Measurements from ENCODE around the gene DYNC1LI1. TPM values are rescaled to one million over a fixed set of nuclear protein-coding genes. Genes with fewer than 3 reads are reported as not detected.

Gene DYNC1LI1
- polyA plus RNA-seq, 1 donor from 2014 or later, result 94.5 TPM

- H3K9me2 ChIP-seq (ENCODE audit: insufficient read depth, low read length), result no peaks in the 10 kb centered on the region
- H3K27ac ChIP-seq (ENCODE audit: low read length), result no peak overlapping the region
- no peaks in the 10 kb centered on the region for H3K36me3 ChIP-seq (ENCODE audit: insufficient read depth, low read length)
- no peaks in the 10 kb centered on the region for H4K20me1 ChIP-seq (ENCODE audit: insufficient read depth)
- no peak overlapping the region for H3K4me3 ChIP-seq (ENCODE audit: low read length)
- H3K9ac ChIP-seq (ENCODE audit: low read length), result no peak overlapping the region
- no peak overlapping the region for H2AFZ ChIP-seq (ENCODE audit: low read depth, low read length)
- no peaks in the 10 kb centered on the region for H3K27me3 ChIP-seq (ENCODE audit: insufficient read depth, low read depth, low read length)
- no peaks in the 10 kb centered on the region for H3F3A ChIP-seq (ENCODE audit: insufficient read depth, low read length, poor library complexity, severe bottlenecking)
- TF ChIP-seq SMC3 (conservative IDR thresholded peaks at IDR 0.05; ENCODE audit: poor library complexity) (no peak), TAF1 (IDR thresholded peaks at IDR 0.05; ENCODE audit: low read depth) (no peak), EZH2 (IDR thresholded peaks at IDR 0.05; ENCODE audit: borderline replicate concordance, insufficient read depth, low read length, poor library complexity, severe bottlenecking) (no peak), REST (IDR thresholded peaks at IDR 0.05; ENCODE audit: borderline replicate concordance) (no peak), POLR2AphosphoS5 (IDR thresholded peaks at IDR 0.05) (no peak), EP300 (conservative IDR thresholded peaks at IDR 0.05; ENCODE audit: poor library complexity, severe bottlenecking) (no peak), MXI1 (conservative IDR thresholded peaks at IDR 0.05; ENCODE audit: poor library complexity, severe bottlenecking) (no peak), RAD21 (conservative IDR thresholded peaks at IDR 0.05) (no peak), CTCF (IDR thresholded peaks at IDR 0.05; ENCODE audit: poor library complexity, severe bottlenecking) (no peak)
- H3K4me2 ChIP-seq (ENCODE audit: low read length), result no peak overlapping the region
- no peaks in the 10 kb centered on the region for H3K79me2 ChIP-seq (replicated peaks; ENCODE audit: insufficient read depth, low read length)
- no peaks in the 10 kb centered on the region for H3K9me3 ChIP-seq (ENCODE audit: low read length)
Observed at GRCh38 chr3:32602206-32602605, 31.5 kb upstream of the DYNC1LI1 start.

- H3K4me3 ChIP-seq (ENCODE audit: low read length), result no peak overlapping the region
- H3K27me3 ChIP-seq (ENCODE audit: insufficient read depth, low read depth, low read length), result no peaks in the 10 kb centered on the region
- H3K9ac ChIP-seq (ENCODE audit: low read length), result no peak overlapping the region
- no peaks in the 10 kb centered on the region for H3K79me2 ChIP-seq (replicated peaks; ENCODE audit: insufficient read depth, low read length)
- H3K9me2 ChIP-seq (ENCODE audit: insufficient read depth, low read length), result no peaks in the 10 kb centered on the region
- no peaks in the 10 kb centered on the region for H4K20me1 ChIP-seq (ENCODE audit: insufficient read depth)
- H3K27ac ChIP-seq (ENCODE audit: low read length), result no peak overlapping the region
- H3K36me3 ChIP-seq (ENCODE audit: insufficient read depth, low read length), result no peaks in the 10 kb centered on the region
- H3K9me3 ChIP-seq (ENCODE audit: low read length), result no peaks in the 10 kb centered on the region
- no peak overlapping the region for H2AFZ ChIP-seq (ENCODE audit: low read depth, low read length)
- no peaks in the 10 kb centered on the region for H3F3A ChIP-seq (ENCODE audit: insufficient read depth, low read length, poor library complexity, severe bottlenecking)
- H3K4me2 ChIP-seq (ENCODE audit: low read length), result no peak overlapping the region
- TF ChIP-seq CTCF (IDR thresholded peaks at IDR 0.05; ENCODE audit: poor library complexity, severe bottlenecking), result no peak
- no peak for TF ChIP-seq TAF1 (IDR thresholded peaks at IDR 0.05; ENCODE audit: low read depth)
- TF ChIP-seq EP300 (conservative IDR thresholded peaks at IDR 0.05; ENCODE audit: poor library complexity, severe bottlenecking), result no peak
- no peak for TF ChIP-seq POLR2AphosphoS5 (IDR thresholded peaks at IDR 0.05)
- TF ChIP-seq REST (IDR thresholded peaks at IDR 0.05; ENCODE audit: borderline replicate concordance), result no peak
- no peak for TF ChIP-seq MXI1 (conservative IDR thresholded peaks at IDR 0.05; ENCODE audit: poor library complexity, severe bottlenecking)
- TF ChIP-seq SMC3 (conservative IDR thresholded peaks at IDR 0.05; ENCODE audit: poor library complexity), result no peak
- TF ChIP-seq RAD21 (conservative IDR thresholded peaks at IDR 0.05), result no peak
Observed at GRCh38 chr3:32601722-32602121, 31.1 kb upstream of the DYNC1LI1 start.

Data from neural cell (in vitro differentiated cells).